ENCODE data around the gene ISOC2. TPM values are rescaled to one million over a fixed set of nuclear protein-coding genes. Genes with fewer than 3 reads are reported as not detected.
A peak's percentile ranks its signal among the peaks of the same experiment; 100 is the strongest.

Gene ISOC2
- total RNA-seq, 1 experiment from 2014 or later = 251 TPM

GRCh38 chr19:55419624-55420236 lies 41.7 kb downstream of the ISOC2 start:
- H3K27me3 ChIP-seq (ENCODE audit: low read length) = peaks cover 9% of the 10 kb centered on the region; the same call in 1 of the 2 replicates
- no peaks in the 10 kb centered on the region for H3K9me3 ChIP-seq (ENCODE audit: low read length)
- DNase-seq (no peak), ATAC-seq (no peak)
- no peak overlapping the region for H3K4me3 ChIP-seq (ENCODE audit: low read length)
- H3K79me2 ChIP-seq (ENCODE audit: low read length) = no peaks in the 10 kb centered on the region
- H3K9me2 ChIP-seq (replicated peaks; ENCODE audit: low read length) = no peaks in the 10 kb centered on the region
- ChIA-PET CTCF (no interaction called here), POLR2A (ENCODE audit: unreplicated experiment) (no interaction called here)
- TF ChIP-seq, protein P1, sequence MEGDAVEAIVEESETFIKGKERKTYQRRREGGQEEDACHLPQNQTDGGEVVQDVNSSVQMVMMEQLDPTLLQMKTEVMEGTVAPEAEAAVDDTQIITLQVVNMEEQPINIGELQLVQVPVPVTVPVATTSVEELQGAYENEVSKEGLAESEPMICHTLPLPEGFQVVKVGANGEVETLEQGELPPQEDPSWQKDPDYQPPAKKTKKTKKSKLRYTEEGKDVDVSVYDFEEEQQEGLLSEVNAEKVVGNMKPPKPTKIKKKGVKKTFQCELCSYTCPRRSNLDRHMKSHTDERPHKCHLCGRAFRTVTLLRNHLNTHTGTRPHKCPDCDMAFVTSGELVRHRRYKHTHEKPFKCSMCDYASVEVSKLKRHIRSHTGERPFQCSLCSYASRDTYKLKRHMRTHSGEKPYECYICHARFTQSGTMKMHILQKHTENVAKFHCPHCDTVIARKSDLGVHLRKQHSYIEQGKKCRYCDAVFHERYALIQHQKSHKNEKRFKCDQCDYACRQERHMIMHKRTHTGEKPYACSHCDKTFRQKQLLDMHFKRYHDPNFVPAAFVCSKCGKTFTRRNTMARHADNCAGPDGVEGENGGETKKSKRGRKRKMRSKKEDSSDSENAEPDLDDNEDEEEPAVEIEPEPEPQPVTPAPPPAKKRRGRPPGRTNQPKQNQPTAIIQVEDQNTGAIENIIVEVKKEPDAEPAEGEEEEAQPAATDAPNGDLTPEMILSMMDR (conservative IDR thresholded peaks at IDR 0.05; ENCODE audit: low read depth, low read length) = no peak
- TF ChIP-seq EZH2 (IDR thresholded peaks at IDR 0.05; ENCODE audit: low read length, unreplicated experiment) (no peak), EZH2phosphoT487 (IDR thresholded peaks at IDR 0.05; ENCODE audit: borderline replicate concordance, low read length) (no peak)
- BruUV-seq (replicated peaks) = no TSS peak
- no peaks in the 10 kb centered on the region for H3K36me3 ChIP-seq (ENCODE audit: low read depth, low read length)
- H3F3A ChIP-seq (ENCODE audit: low read length, unreplicated experiment) = no peaks in the 10 kb centered on the region
- H2AFZ ChIP-seq (ENCODE audit: low read length) = no peak overlapping the region
- H3K27ac ChIP-seq (ENCODE audit: low read length) = no peak overlapping the region
- intact Hi-C loops (cut with micrococcal nuclease) = no loop called here
- no peak overlapping the region for H3K4me2 ChIP-seq (ENCODE audit: low read length)
- H4K20me1 ChIP-seq (ENCODE audit: low read length) = no peaks in the 10 kb centered on the region
- H3K9ac ChIP-seq (ENCODE audit: low read length) = no peak overlapping the region
- H3K4me1 ChIP-seq (ENCODE audit: insufficient read depth, low read length) = no peaks in the 10 kb centered on the region

- Histone ChIP-seq H3K36me3 (ENCODE audit: low read depth, low read length) (no peaks in the 10 kb centered on the region), H3K27me3 (ENCODE audit: low read length) (0 out of 2 replicates have a peak, but pooled peaks cover 4% of the 10 kb centered on the region), H3K9me3 (ENCODE audit: low read length) (no peaks in the 10 kb centered on the region), H4K20me1 (ENCODE audit: low read length) (no peaks in the 10 kb centered on the region), H3K79me2 (ENCODE audit: low read length) (no peaks in the 10 kb centered on the region), H3K4me1 (ENCODE audit: insufficient read depth, low read length) (no peaks in the 10 kb centered on the region), H3K27ac (ENCODE audit: low read length) (no peak overlapping the region), H3K9me2 (replicated peaks; ENCODE audit: low read length) (no peaks in the 10 kb centered on the region), H3K9ac (ENCODE audit: low read length) (no peak overlapping the region), H2AFZ (ENCODE audit: low read length) (no peak overlapping the region), H3K4me2 (ENCODE audit: low read length) (no peak overlapping the region), H3K4me3 (ENCODE audit: low read length) (no peak overlapping the region), H3F3A (ENCODE audit: low read length, unreplicated experiment) (no peaks in the 10 kb centered on the region)
- ATAC-seq (no peak), DNase-seq (no peak)
- TF ChIP-seq EZH2phosphoT487 (IDR thresholded peaks at IDR 0.05; ENCODE audit: borderline replicate concordance, low read length) (no peak), EZH2 (IDR thresholded peaks at IDR 0.05; ENCODE audit: low read length, unreplicated experiment) (no peak)
- TF ChIP-seq, protein P1 (conservative IDR thresholded peaks at IDR 0.05; ENCODE audit: low read depth, low read length) = no peak
- intact Hi-C loops (cut with micrococcal nuclease) = no loop called here
- ChIA-PET POLR2A (ENCODE audit: unreplicated experiment) (no interaction called here), CTCF (no interaction called here)
- BruUV-seq (replicated peaks) = no TSS peak
These were observed 42.3 kb downstream of the ISOC2 start for GRCh38 chr19:55419103-55419502.

DNA sequence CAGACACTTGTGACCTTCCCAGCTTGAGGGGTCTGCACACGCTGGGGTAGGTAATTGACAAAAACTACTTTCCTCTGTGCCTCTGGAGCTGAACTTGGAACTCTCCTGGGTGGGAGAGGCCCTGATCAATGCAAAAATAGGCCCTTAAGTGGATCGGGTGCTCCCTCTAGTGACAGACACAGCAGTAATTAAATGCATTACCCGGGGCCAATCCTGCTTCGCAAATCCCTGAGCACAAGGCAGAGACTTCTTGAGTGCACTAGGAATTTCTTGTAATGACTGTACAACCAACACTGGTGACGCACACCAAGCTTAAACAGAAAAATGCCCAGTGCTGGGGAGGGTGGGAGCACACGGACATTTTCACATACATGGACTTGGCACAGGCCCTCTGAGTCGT lies 43.3 kb downstream of the ISOC2 start:
- no TSS peak for BruUV-seq (replicated peaks)
- no peak overlapping the region for H3K9ac ChIP-seq (ENCODE audit: low read length)
- H3K36me3 ChIP-seq (ENCODE audit: low read depth, low read length) = no peaks in the 10 kb centered on the region
- DNase-seq (peak; percentile 93), ATAC-seq (peak; percentile 96)
- H3K9me3 ChIP-seq (ENCODE audit: low read length) = no peaks in the 10 kb centered on the region
- no peaks in the 10 kb centered on the region for H3K9me2 ChIP-seq (replicated peaks; ENCODE audit: low read length)
- no peak overlapping the region for H3K27ac ChIP-seq (ENCODE audit: low read length)
- H3K27me3 ChIP-seq (ENCODE audit: low read length) = no peaks in the 10 kb centered on the region
- H3K79me2 ChIP-seq (ENCODE audit: low read length) = no peaks in the 10 kb centered on the region
- TF ChIP-seq EZH2 (IDR thresholded peaks at IDR 0.05; ENCODE audit: low read length, unreplicated experiment) = no peak
- TF ChIP-seq, protein P1 (conservative IDR thresholded peaks at IDR 0.05; ENCODE audit: low read depth, low read length) = peak; percentile 97
- no peak for TF ChIP-seq EZH2phosphoT487 (IDR thresholded peaks at IDR 0.05; ENCODE audit: borderline replicate concordance, low read length)
- H3F3A ChIP-seq (ENCODE audit: low read length, unreplicated experiment) = no peaks in the 10 kb centered on the region
- intact Hi-C loops (cut with micrococcal nuclease) = loop anchor here (1.0 kb wide), 3 partner anchors 126 to 277 kb away; no protein-coding TSS in a partner anchor
- no peaks in the 10 kb centered on the region for H4K20me1 ChIP-seq (ENCODE audit: low read length)
- H3K4me1 ChIP-seq (ENCODE audit: insufficient read depth, low read length) = no peaks in the 10 kb centered on the region
- POLR2A ChIA-PET (ENCODE audit: unreplicated experiment) = no interaction called here
- H3K4me2 ChIP-seq (ENCODE audit: low read length) = no peak overlapping the region
- no peak overlapping the region for H3K4me3 ChIP-seq (ENCODE audit: low read length)
- no peak overlapping the region for H2AFZ ChIP-seq (ENCODE audit: low read length)
- CTCF ChIA-PET = interaction anchor here (0.7 to 0.9 kb wide), 2 partner anchors 8 to 43 kb away, joined by 3 read pairs; partner anchors contain the start of gene ISOC2

All from PC-3 (cell line).